ENCODE results near the gene AP1S2. TPM values are rescaled to one million over a fixed set of nuclear protein-coding genes. Genes with fewer than 3 reads are reported as not detected.

Gene AP1S2
- total RNA-seq, 1 experiment from 2014 or later, result 367 TPM

- no peaks in the 10 kb centered on the region for H3K79me1 ChIP-seq (ENCODE audit: insufficient read depth, low read depth, low read length, poor library complexity, severe bottlenecking)
- TF ChIP-seq, protein P1, sequence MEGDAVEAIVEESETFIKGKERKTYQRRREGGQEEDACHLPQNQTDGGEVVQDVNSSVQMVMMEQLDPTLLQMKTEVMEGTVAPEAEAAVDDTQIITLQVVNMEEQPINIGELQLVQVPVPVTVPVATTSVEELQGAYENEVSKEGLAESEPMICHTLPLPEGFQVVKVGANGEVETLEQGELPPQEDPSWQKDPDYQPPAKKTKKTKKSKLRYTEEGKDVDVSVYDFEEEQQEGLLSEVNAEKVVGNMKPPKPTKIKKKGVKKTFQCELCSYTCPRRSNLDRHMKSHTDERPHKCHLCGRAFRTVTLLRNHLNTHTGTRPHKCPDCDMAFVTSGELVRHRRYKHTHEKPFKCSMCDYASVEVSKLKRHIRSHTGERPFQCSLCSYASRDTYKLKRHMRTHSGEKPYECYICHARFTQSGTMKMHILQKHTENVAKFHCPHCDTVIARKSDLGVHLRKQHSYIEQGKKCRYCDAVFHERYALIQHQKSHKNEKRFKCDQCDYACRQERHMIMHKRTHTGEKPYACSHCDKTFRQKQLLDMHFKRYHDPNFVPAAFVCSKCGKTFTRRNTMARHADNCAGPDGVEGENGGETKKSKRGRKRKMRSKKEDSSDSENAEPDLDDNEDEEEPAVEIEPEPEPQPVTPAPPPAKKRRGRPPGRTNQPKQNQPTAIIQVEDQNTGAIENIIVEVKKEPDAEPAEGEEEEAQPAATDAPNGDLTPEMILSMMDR (conservative IDR thresholded peaks at IDR 0.05), result no peak
- H3K27ac Mint-ChIP-seq, result no peak overlapping the region
- no peak overlapping the region for H2BK5ac ChIP-seq (ENCODE audit: insufficient read length, low read length)
- no peak overlapping the region for H3K14ac ChIP-seq (ENCODE audit: insufficient read depth, low read length)
- H3K23ac ChIP-seq (ENCODE audit: insufficient read length, low read depth, low read length), result no peak overlapping the region
- H3K9me3 Mint-ChIP-seq, result no peaks in the 10 kb centered on the region
- no peak overlapping the region for H4K5ac ChIP-seq (ENCODE audit: insufficient read length, low read depth, low read length)
- H3K36me3 Mint-ChIP-seq (ENCODE audit: insufficient read depth in 1 of 3, low read depth in 3 of 3), result peaks cover 29 to 74% (median 59%) of the 10 kb centered on the region in 3 experiments; a peak in 6 of 7 replicates
- no peak overlapping the region for H3T11ph ChIP-seq (ENCODE audit: low read length)
- no peak overlapping the region for H3K18ac ChIP-seq (ENCODE audit: insufficient read length, low read depth, low read length)
- H3K4ac ChIP-seq (ENCODE audit: low read depth, low read length), result no peak overlapping the region
- H2BK12ac ChIP-seq (ENCODE audit: insufficient read length, low read depth, low read length), result no peak overlapping the region
- no peak overlapping the region for H3K9ac ChIP-seq (ENCODE audit: extremely low read depth, insufficient read length, low read length)
- H3K4me1 ChIP-seq (ENCODE audit: insufficient read depth, low read length), result no peaks in the 10 kb centered on the region
- no peak overlapping the region for H2BK15ac ChIP-seq (ENCODE audit: low read depth, low read length)
- no peaks in the 10 kb centered on the region for H3K9me3 ChIP-seq (ENCODE audit: control insufficient read depth, low read depth, low read length)
- H4K20me1 ChIP-seq (ENCODE audit: control insufficient read depth, insufficient read depth, insufficient read length), result no peaks in the 10 kb centered on the region
- H2BK20ac ChIP-seq (ENCODE audit: low read depth, low read length, poor library complexity, severe bottlenecking), result no peak overlapping the region
- H3K4me3 Mint-ChIP-seq, result no peak overlapping the region
- no peaks in the 10 kb centered on the region for H3K4me1 Mint-ChIP-seq
- DNase-seq, result no peak
- H4K8ac ChIP-seq (replicated peaks; ENCODE audit: insufficient read length, low read depth, low read length), result no peak overlapping the region
- no peaks in the 10 kb centered on the region for H3K27me3 Mint-ChIP-seq (ENCODE audit: low read depth)
- H2BK120ac ChIP-seq (ENCODE audit: low read depth, low read length, poor library complexity, severe bottlenecking), result no peak overlapping the region
- H3K79me2 ChIP-seq (ENCODE audit: insufficient read depth, low read length), result no peaks in the 10 kb centered on the region
- no peaks in the 10 kb centered on the region for H3K23me2 ChIP-seq (ENCODE audit: insufficient read length, low read depth, low read length, poor library complexity, severe bottlenecking)
- no peak overlapping the region for H4K91ac ChIP-seq (ENCODE audit: insufficient read length, low read depth, low read length)
- H3K56ac ChIP-seq (ENCODE audit: insufficient read length, low read depth, low read length), result no peak overlapping the region
- H2AK5ac ChIP-seq (ENCODE audit: insufficient read length, low read length), result no peak overlapping the region
- H3K4me2 ChIP-seq (ENCODE audit: insufficient read depth, insufficient read length, low read length), result no peak overlapping the region
- H2AFZ ChIP-seq (ENCODE audit: low read length), result no peak overlapping the region
- H3K27me3 ChIP-seq (ENCODE audit: insufficient read depth, low read length), result no peaks in the 10 kb centered on the region
- no peak overlapping the region for H3K27ac ChIP-seq (ENCODE audit: insufficient read length, low read depth, low read length)
These were observed 50.0 kb downstream of the AP1S2 start for GRCh38 chrX:15804563-15804962.
